ENCODE data around the gene RASSF9. TPM values are rescaled to one million over a fixed set of nuclear protein-coding genes. Genes with fewer than 3 reads are reported as not detected.

RASSF9 gene
- polyA plus RNA-seq, 4 donors: 0.27 to 1.5 (median 0.83) TPM

DNA sequence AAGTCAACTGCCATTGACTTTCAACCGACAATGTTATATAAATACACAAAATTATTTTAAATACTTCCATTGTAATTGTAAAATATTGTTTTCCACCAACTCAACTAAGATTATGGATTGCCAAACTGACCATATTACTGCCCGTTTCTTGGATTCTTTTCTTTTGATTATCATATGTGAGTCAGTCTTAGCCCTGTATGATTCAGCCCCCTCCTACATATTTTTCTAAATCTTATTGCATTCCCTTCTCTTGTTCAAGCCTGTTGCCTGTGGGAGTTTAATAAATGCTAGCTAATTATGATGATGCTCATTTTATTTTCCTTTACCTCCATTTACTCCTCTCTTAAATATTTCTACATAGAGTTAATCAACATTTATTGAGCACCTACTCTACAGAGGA, 6.8 kb downstream of the RASSF9 start:
- no peaks in the 10 kb centered on the region for H3K9me3 ChIP-seq (ENCODE audit: control insufficient read depth in 2 of 2, insufficient read depth in 1 of 2, low read depth in 1 of 2, low read length in 1 of 2)
- no peaks in the 10 kb centered on the region for H3K27me3 ChIP-seq (ENCODE audit: control insufficient read depth in 3 of 3, insufficient read depth in 3 of 3, low read length in 3 of 3)
- H3K27ac ChIP-seq (ENCODE audit: low read depth in 1 of 3, low read length in 2 of 3): no peak overlapping the region
- no peaks in the 10 kb centered on the region for H3K36me3 ChIP-seq (ENCODE audit: control insufficient read depth in 3 of 3, insufficient read depth in 2 of 3, low read depth in 1 of 3, low read length in 3 of 3)
- DNase-seq: no peak
- peaks cover 0 to 5% (median 0%) of the 10 kb centered on the region in 3 donors for H3K4me1 ChIP-seq (ENCODE audit: control insufficient read depth in 3 of 3, insufficient read depth in 2 of 3, low read depth in 1 of 3, low read length in 2 of 3)
- no peak for FAIRE-seq
- WGBS, 3 donors: 87 to 93% (median 90%) methylated on average over 2 of the region's 2 CpGs
- H3K4me3 ChIP-seq (ENCODE audit: low read depth in 1 of 3, low read length in 3 of 3): no peak overlapping the region

DNA sequence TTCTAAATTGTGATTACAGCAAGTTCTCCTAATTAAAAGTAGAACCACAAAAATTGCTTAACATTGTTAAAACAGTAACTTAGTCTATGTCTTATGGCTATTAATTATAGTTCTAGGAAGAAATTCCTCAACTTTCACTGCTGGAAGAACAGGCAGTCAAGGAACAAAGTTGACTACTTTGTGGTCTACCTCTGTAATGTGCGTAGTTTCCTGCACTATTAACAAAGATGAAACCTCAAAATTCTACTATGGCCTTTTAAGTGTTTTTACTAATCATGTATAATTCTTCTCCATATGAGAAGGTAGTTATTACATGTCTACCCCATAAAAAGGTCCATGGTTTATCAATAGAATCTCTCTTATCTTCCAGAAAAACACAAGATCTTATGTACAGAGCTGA, 7.6 kb downstream of the RASSF9 start:
- H3K36me3 ChIP-seq (ENCODE audit: control insufficient read depth in 3 of 3, insufficient read depth in 2 of 3, low read depth in 1 of 3, low read length in 3 of 3): no peaks in the 10 kb centered on the region
- H3K9me3 ChIP-seq (ENCODE audit: control insufficient read depth in 2 of 2, insufficient read depth in 1 of 2, low read depth in 1 of 2, low read length in 1 of 2): no peaks in the 10 kb centered on the region
- no peaks in the 10 kb centered on the region for H3K27me3 ChIP-seq (ENCODE audit: control insufficient read depth in 3 of 3, insufficient read depth in 3 of 3, low read length in 3 of 3)
- 93 to 98% (median 97%) methylated on average over 1 of the region's 1 CpG for WGBS, 3 donors
- H3K4me3 ChIP-seq (ENCODE audit: low read depth in 1 of 3, low read length in 3 of 3): no peak overlapping the region
- no peak overlapping the region for H3K27ac ChIP-seq (ENCODE audit: low read depth in 1 of 3, low read length in 2 of 3)
- FAIRE-seq (no peak), DNase-seq (no peak)
- H3K4me1 ChIP-seq (ENCODE audit: control insufficient read depth in 3 of 3, insufficient read depth in 2 of 3, low read depth in 1 of 3, low read length in 2 of 3): peaks cover 0 to 5% (median 0%) of the 10 kb centered on the region in 3 donors

DNA sequence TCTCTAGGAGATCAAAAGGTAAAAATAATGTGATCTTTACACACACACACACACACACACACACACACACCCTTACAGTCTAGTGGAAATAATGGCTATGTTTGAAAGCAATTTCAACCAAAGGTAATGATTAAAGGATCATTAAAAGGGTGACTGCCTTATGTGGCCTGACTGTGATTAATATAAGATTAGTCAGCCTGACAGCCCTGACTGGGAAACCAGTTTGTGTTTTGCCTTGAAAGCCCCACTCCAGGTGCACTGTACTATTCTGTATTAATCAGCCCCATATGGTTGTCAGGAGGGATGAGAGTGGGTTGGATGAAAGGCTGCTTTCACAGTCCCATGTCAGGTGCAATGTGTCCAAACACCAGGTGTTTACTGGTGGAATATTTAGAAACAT, 10.5 kb downstream of the RASSF9 start:
- Histone ChIP-seq H3K27me3 (ENCODE audit: control insufficient read depth in 3 of 3, insufficient read depth in 3 of 3, low read length in 3 of 3) (no peaks in the 10 kb centered on the region), H3K36me3 (ENCODE audit: control insufficient read depth in 3 of 3, insufficient read depth in 2 of 3, low read depth in 1 of 3, low read length in 3 of 3) (no peaks in the 10 kb centered on the region), H3K27ac (ENCODE audit: low read depth in 1 of 3, low read length in 2 of 3) (no peak overlapping the region), H3K4me1 (ENCODE audit: control insufficient read depth in 3 of 3, insufficient read depth in 2 of 3, low read depth in 1 of 3, low read length in 2 of 3) (peaks cover 0 to 8% (median 0%) of the 10 kb centered on the region in 3 donors), H3K9me3 (ENCODE audit: control insufficient read depth in 2 of 2, insufficient read depth in 1 of 2, low read depth in 1 of 2, low read length in 1 of 2) (no peaks in the 10 kb centered on the region), H3K4me3 (ENCODE audit: low read depth in 1 of 3, low read length in 3 of 3) (no peak overlapping the region)
- peak; percentile 48 to 74 for DNase-seq
- no peak for FAIRE-seq

DNA sequence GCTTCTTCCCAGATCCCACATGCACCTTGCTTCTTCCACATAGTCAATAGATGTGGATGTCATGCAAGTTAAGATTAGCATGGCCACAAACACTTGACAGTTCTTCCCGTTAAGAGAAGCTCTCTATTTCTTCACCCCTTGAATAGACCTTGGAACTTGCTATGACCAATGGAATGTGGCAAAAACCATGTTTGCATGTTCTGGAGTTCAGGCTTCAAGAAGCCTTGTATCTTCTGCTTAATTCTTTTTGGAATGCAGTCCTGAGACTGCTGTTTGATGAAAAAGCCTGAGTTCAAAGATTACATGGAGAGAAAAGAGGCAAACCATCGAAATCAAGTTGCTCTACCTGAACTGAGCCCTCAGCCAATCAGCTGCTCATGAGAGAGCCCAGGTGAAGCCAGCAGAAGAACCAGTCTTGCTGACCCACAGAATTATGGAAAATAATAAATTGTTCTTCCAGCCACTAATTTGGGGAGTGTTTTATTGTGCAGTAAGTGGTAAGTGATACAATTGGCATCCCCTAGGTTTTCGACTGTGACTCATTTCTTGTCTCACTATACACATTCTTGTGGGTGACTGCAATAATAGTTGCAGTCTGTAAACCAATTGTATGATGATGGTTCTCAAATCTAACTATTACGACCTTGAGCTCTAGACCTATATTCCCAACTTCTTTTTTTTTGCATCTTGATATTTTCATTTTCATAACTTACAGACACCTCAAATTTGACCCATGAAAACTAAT, 12.6 kb downstream of the RASSF9 start:
- H3K9me3 ChIP-seq (ENCODE audit: control insufficient read depth in 2 of 2, insufficient read depth in 1 of 2, low read depth in 1 of 2, low read length in 1 of 2): no peaks in the 10 kb centered on the region
- no peaks in the 10 kb centered on the region for H3K27me3 ChIP-seq (ENCODE audit: control insufficient read depth in 3 of 3, insufficient read depth in 3 of 3, low read length in 3 of 3)
- H3K4me1 ChIP-seq (ENCODE audit: control insufficient read depth in 3 of 3, insufficient read depth in 2 of 3, low read depth in 1 of 3, low read length in 2 of 3): peaks cover 0 to 8% (median 0%) of the 10 kb centered on the region in 3 donors
- WGBS, 3 donors: 76 to 82% (median 80%) methylated on average over 4 of the region's 4 CpGs
- no peak overlapping the region for H3K4me3 ChIP-seq (ENCODE audit: low read depth in 1 of 3, low read length in 3 of 3)
- H3K36me3 ChIP-seq (ENCODE audit: control insufficient read depth in 3 of 3, insufficient read depth in 2 of 3, low read depth in 1 of 3, low read length in 3 of 3): no peaks in the 10 kb centered on the region
- no peak for DNase-seq
- no peak overlapping the region for H3K27ac ChIP-seq (ENCODE audit: low read depth in 1 of 3, low read length in 2 of 3)
- FAIRE-seq: no peak

DNA sequence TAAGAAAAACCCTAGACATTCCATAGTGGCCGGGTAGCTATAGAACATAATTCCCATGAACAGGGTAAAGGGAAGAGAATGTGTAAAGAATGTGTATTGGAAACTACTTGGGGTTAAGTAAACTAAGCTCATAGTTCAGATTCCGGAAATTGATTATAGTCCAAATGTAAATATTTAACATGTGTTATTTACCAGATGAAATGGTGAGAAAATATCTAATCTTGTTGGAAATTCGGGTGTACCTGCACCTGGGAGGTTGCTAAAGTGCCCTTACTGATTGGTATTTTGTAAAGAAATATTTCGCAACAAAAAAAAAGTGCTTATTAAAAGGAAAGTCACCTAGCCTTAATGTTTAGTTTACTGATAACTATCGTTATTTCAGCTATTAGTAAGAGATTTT, 14.4 kb downstream of the RASSF9 start:
- Histone ChIP-seq H3K4me1 (ENCODE audit: control insufficient read depth in 3 of 3, insufficient read depth in 2 of 3, low read depth in 1 of 3, low read length in 2 of 3) (peaks cover 0 to 8% (median 0%) of the 10 kb centered on the region in 3 donors), H3K36me3 (ENCODE audit: control insufficient read depth in 3 of 3, insufficient read depth in 2 of 3, low read depth in 1 of 3, low read length in 3 of 3) (no peaks in the 10 kb centered on the region), H3K4me3 (ENCODE audit: low read depth in 1 of 3, low read length in 3 of 3) (no peak overlapping the region), H3K27ac (ENCODE audit: low read depth in 1 of 3, low read length in 2 of 3) (no peak overlapping the region), H3K9me3 (ENCODE audit: control insufficient read depth in 2 of 2, insufficient read depth in 1 of 2, low read depth in 1 of 2, low read length in 1 of 2) (no peaks in the 10 kb centered on the region), H3K27me3 (ENCODE audit: control insufficient read depth in 3 of 3, insufficient read depth in 3 of 3, low read length in 3 of 3) (no peaks in the 10 kb centered on the region)
- 16 to 49% (median 24%) methylated on average over 5 of the region's 5 CpGs for WGBS, 3 donors
- DNase-seq (peak; percentile 19 to 21), FAIRE-seq (no peak)

DNA sequence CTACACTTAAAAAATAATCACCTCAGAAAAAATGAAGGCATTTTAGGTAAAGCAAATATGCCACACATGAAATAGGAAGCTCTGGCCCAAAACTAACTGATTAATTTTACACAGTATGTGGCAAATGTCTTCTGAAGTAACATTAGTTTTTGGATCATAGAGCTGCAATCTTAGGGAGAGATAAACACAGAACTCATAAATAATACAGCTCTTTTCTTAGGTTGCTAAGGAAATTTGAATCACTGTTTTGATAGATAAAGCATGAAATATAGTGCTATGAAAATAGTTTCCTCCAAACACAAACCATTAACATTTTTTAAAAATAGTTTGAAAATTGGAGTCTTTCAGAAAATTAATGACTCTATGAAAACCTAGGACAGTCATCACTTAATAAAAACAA, 15.0 kb downstream of the RASSF9 start:
- no peak overlapping the region for H3K4me3 ChIP-seq (ENCODE audit: low read depth in 1 of 3, low read length in 3 of 3)
- no peak for DNase-seq
- H3K36me3 ChIP-seq (ENCODE audit: control insufficient read depth in 3 of 3, insufficient read depth in 2 of 3, low read depth in 1 of 3, low read length in 3 of 3): no peaks in the 10 kb centered on the region
- H3K4me1 ChIP-seq (ENCODE audit: control insufficient read depth in 3 of 3, insufficient read depth in 2 of 3, low read depth in 1 of 3, low read length in 2 of 3): peaks cover 0 to 8% (median 0%) of the 10 kb centered on the region in 3 donors
- no peaks in the 10 kb centered on the region for H3K27me3 ChIP-seq (ENCODE audit: control insufficient read depth in 3 of 3, insufficient read depth in 3 of 3, low read length in 3 of 3)
- no peak overlapping the region for H3K27ac ChIP-seq (ENCODE audit: low read depth in 1 of 3, low read length in 2 of 3)
- H3K9me3 ChIP-seq (ENCODE audit: control insufficient read depth in 2 of 2, insufficient read depth in 1 of 2, low read depth in 1 of 2, low read length in 1 of 2): no peaks in the 10 kb centered on the region
- peak; percentile 53 for FAIRE-seq

DNA sequence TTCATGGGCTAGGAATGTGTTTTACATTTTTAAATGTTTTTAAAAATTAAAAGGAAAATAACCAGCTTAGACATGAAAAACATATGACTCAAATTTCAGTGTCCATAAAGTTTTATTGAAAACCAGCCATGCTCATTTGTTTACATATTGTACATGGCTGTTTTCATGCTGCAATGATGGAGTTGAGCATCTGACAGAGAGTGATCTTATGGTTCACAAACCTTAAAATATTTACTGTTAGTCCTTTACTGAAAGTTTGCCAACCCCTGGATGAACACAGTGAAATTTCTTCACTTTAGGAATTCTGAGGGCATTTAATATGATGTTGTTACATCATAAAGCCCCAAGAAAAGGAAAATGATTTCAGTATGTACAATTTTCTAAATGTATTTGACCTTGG, 16.1 kb downstream of the RASSF9 start:
- Histone ChIP-seq H3K27me3 (ENCODE audit: control insufficient read depth in 3 of 3, insufficient read depth in 3 of 3, low read length in 3 of 3) (no peaks in the 10 kb centered on the region), H3K4me1 (ENCODE audit: control insufficient read depth in 3 of 3, insufficient read depth in 2 of 3, low read depth in 1 of 3, low read length in 2 of 3) (peaks cover 0 to 3% (median 0%) of the 10 kb centered on the region in 3 donors), H3K9me3 (ENCODE audit: control insufficient read depth in 2 of 2, insufficient read depth in 1 of 2, low read depth in 1 of 2, low read length in 1 of 2) (no peaks in the 10 kb centered on the region), H3K36me3 (ENCODE audit: control insufficient read depth in 3 of 3, insufficient read depth in 2 of 3, low read depth in 1 of 3, low read length in 3 of 3) (no peaks in the 10 kb centered on the region), H3K27ac (ENCODE audit: low read depth in 1 of 3, low read length in 2 of 3) (no peak overlapping the region), H3K4me3 (ENCODE audit: low read depth in 1 of 3, low read length in 3 of 3) (no peak overlapping the region)
- FAIRE-seq: no peak
- no peak for DNase-seq

DNA sequence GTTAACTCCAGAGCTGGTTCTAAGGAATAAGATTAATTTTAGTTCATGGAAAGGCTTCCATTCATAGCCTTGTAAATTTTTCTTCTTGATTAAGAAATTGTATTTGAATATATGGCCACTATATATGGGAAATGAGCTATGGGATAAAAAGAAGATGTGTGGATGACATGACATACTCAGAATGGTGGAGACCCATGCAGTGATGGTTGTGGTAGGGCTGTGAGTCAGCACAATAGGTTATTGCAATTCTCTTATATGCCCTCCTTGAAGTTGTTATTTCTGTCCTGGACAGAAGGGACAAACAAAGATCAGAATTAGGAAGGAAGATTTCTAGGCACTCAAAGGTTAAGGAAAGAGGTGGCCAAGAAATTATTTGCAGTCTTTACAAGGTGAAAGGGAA, 21.5 kb downstream of the RASSF9 start:
- H3K9me3 ChIP-seq (ENCODE audit: control insufficient read depth in 2 of 2, insufficient read depth in 1 of 2, low read depth in 1 of 2, low read length in 1 of 2): no peaks in the 10 kb centered on the region
- H3K27ac ChIP-seq (ENCODE audit: low read depth in 1 of 3, low read length in 2 of 3): no peak overlapping the region
- FAIRE-seq (no peak), DNase-seq (no peak)
- no peak overlapping the region for H3K4me3 ChIP-seq (ENCODE audit: low read depth in 1 of 3, low read length in 3 of 3)
- no peaks in the 10 kb centered on the region for H3K27me3 ChIP-seq (ENCODE audit: control insufficient read depth in 3 of 3, insufficient read depth in 3 of 3, low read length in 3 of 3)
- H3K36me3 ChIP-seq (ENCODE audit: control insufficient read depth in 3 of 3, insufficient read depth in 2 of 3, low read depth in 1 of 3, low read length in 3 of 3): no peaks in the 10 kb centered on the region
- H3K4me1 ChIP-seq (ENCODE audit: control insufficient read depth in 3 of 3, insufficient read depth in 2 of 3, low read depth in 1 of 3, low read length in 2 of 3): no peaks in the 10 kb centered on the region

DNA sequence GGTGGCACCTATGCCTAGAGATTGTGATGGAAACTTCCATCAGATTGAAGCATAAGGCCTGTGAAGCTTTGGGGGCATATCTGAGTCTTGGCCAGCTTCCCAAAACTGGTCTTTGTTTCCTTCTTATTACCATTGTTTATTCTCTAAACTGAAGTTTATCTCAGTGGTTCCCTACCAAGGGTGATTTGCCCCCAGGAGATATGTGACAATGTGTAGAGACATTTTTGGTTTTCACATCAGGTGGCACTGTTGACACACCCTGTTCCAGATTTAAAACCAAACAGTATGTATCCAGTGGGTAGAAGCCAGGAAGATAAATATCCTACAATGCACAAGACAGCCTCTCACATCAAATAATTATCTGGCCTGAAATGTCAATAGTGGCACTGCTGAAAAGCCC, 22.1 kb downstream of the RASSF9 start:
- no peaks in the 10 kb centered on the region for H3K4me1 ChIP-seq (ENCODE audit: control insufficient read depth in 3 of 3, insufficient read depth in 2 of 3, low read depth in 1 of 3, low read length in 2 of 3)
- no peak overlapping the region for H3K4me3 ChIP-seq (ENCODE audit: low read depth in 1 of 3, low read length in 3 of 3)
- H3K27ac ChIP-seq (ENCODE audit: low read depth in 1 of 3, low read length in 2 of 3): no peak overlapping the region
- FAIRE-seq (no peak), DNase-seq (no peak)
- no peaks in the 10 kb centered on the region for H3K9me3 ChIP-seq (ENCODE audit: control insufficient read depth in 2 of 2, insufficient read depth in 1 of 2, low read depth in 1 of 2, low read length in 1 of 2)
- no peaks in the 10 kb centered on the region for H3K36me3 ChIP-seq (ENCODE audit: control insufficient read depth in 3 of 3, insufficient read depth in 2 of 3, low read depth in 1 of 3, low read length in 3 of 3)
- no peaks in the 10 kb centered on the region for H3K27me3 ChIP-seq (ENCODE audit: control insufficient read depth in 3 of 3, insufficient read depth in 3 of 3, low read length in 3 of 3)
